HepG2 (cell line): ENCODE measurements around the gene IRF7. TPM values are rescaled to one million over a fixed set of nuclear protein-coding genes. Genes with fewer than 3 reads are reported as not detected.

Experiments
- ATAC-seq: fragments of 200-7000 bp; cut with Tn5 transposase; 3 replicates; pipeline ENCODE4 v1.9.1; 2020; ENCODE audit warnings: mild to moderate bottlenecking, moderate library complexity
- BruUV-seq: library from RNA; stranded (reverse); fragments of 400-500 nt; replicated peaks from 2 replicates; lab custom pipeline; 2021; lab: Mats Ljungman, UMichigan
- CTCF ChIA-PET: fragments of 300-600 bp; formaldehyde crosslinking; extraction: SDS; loops from one replicate; lab custom pipeline; 2021; ENCODE audit warnings: low total read pairs, inconsistent platforms, low intra/inter-chr PET ratio; lab: Yijun Ruan, JAX
- POLR2A ChIA-PET: fragments of 350-600 bp; sonication (Branson Sonifier 250); formaldehyde crosslinking; loops from one replicate; lab custom pipeline; 2020; ENCODE audit warnings: antibody characterized with exemption, inconsistent platforms; lab: Yijun Ruan, JAX
- DNase-seq: peaks from one replicate; pipeline ENCODE4 v3.0.0-alpha.2; 2015; ENCODE audit warnings: low spot score
- FAIRE-seq: peaks from 3 replicates; lab custom pipeline; 2011; peaks lifted over from hg19 to GRCh38; lab: Jason Lieb, UNC
- H2AFZ ChIP-seq: one replicate; pipeline ENCODE4 v1.6.1; 2011; ENCODE audit warnings: low read length, inconsistent platforms
- H3K27ac ChIP-seq: fragments of 300-600 bp; 3 replicates; pipeline ENCODE4 v1.8.0; 2011; ENCODE audit warnings: mixed run types, mild to moderate bottlenecking, mixed read lengths, low read length, inconsistent platforms; ENCODE audit not compliant: insufficient read depth; ENCODE audit errors: extremely low read length
- H3K27me3 ChIP-seq, 2 experiments: fragments of 200-600 bp in 1 of 2; 2 replicates in 1 of 2; 3 replicates in 1 of 2; pipeline versions ENCODE4 v1.6.0 to v1.8.0; 2011; ENCODE audit warnings: low read length in 2 of 2, mild to moderate bottlenecking in 2 of 2, moderate library complexity in 2 of 2, inconsistent platforms in 1 of 2; ENCODE audit not compliant: insufficient read depth in 2 of 2, control insufficient read depth in 1 of 2
- H3K36me3 ChIP-seq, 2 experiments: fragments of 200-600 bp in 1 of 2; replicated peaks in 1 of 2; 2 replicates in 1 of 2; 3 replicates in 1 of 2; pipeline versions ENCODE4 v1.5.1 to v1.8.0; 2011; ENCODE audit warnings: low read length in 2 of 2, inconsistent platforms in 1 of 2; ENCODE audit not compliant: insufficient read depth in 2 of 2, control insufficient read depth in 1 of 2
- H3K4me1 ChIP-seq: 2 replicates; pipeline ENCODE4 v1.5.1; 2012; ENCODE audit warnings: low read length, inconsistent platforms; ENCODE audit not compliant: insufficient read depth
- H3K4me2 ChIP-seq: 2 replicates; pipeline ENCODE4 v1.6.0; 2011; ENCODE audit warnings: low read depth, low read length, inconsistent platforms
- H3K4me3 ChIP-seq, 3 experiments: fragments of 200-600 bp in 1 of 3; sonication (generic), shearing (Covaris generic) in 1 of 3; replicated peaks in 1 of 3; 2 replicates each; pipeline ENCODE4 v1.5.1; 2011 to 2016; ENCODE audit warnings: low read length in 3 of 3, inconsistent platforms in 2 of 3, low read depth in 2 of 3, mild to moderate bottlenecking in 2 of 3, control low read depth in 1 of 3, mixed read lengths in 1 of 3; ENCODE audit not compliant: insufficient read depth in 1 of 3
- H3K79me2 ChIP-seq: one replicate; pipeline ENCODE4 v1.6.1; 2011; ENCODE audit warnings: low read length, inconsistent platforms; ENCODE audit not compliant: insufficient read depth
- H3K9ac ChIP-seq: 2 replicates; pipeline ENCODE4 v1.6.0; 2011; ENCODE audit warnings: mild to moderate bottlenecking, low read depth, low read length, inconsistent platforms; ENCODE audit not compliant: insufficient read depth
- H3K9me3 ChIP-seq: 2 replicates; pipeline ENCODE4 v1.5.1; 2012; ENCODE audit warnings: mild to moderate bottlenecking, low read length
- H4K20me1 ChIP-seq: 2 replicates; pipeline ENCODE4 v1.6.0; 2011; ENCODE audit warnings: inconsistent platforms, mild to moderate bottlenecking, low read length, moderate library complexity; ENCODE audit not compliant: insufficient read depth
- AGO2 ChIP-seq: fragments of 200-400 bp; formaldehyde crosslinking; optimal IDR thresholded peaks from 2 replicates; pipeline ENCODE3; 2017; ENCODE audit warnings: mild to moderate bottlenecking, low read depth, low read length, moderate library complexity
- AKAP8 ChIP-seq: sonication (generic); formaldehyde crosslinking; IDR thresholded peaks from 2 replicates; pipeline ENCODE4 v1.5.1; 2020; ENCODE audit warnings: mild to moderate bottlenecking, missing genetic modification reagents
- ATF1 ChIP-seq: IDR thresholded peaks from 2 replicates; pipeline ENCODE4 v1.6.1; 2016; ENCODE audit warnings: mild to moderate bottlenecking, control low read depth
- CBX5 ChIP-seq: sonication (generic); formaldehyde crosslinking; IDR thresholded peaks from 2 replicates; pipeline ENCODE4 v1.4.0; 2020; ENCODE audit warnings: missing genetic modification reagents, borderline replicate concordance
- HDAC1 ChIP-seq: sonication (generic); formaldehyde crosslinking; IDR thresholded peaks from 2 replicates; pipeline ENCODE4 v1.5.1; 2020; ENCODE audit warnings: mild to moderate bottlenecking, missing genetic modification reagents
- ZBTB38 ChIP-seq: sonication (generic); formaldehyde crosslinking; IDR thresholded peaks from 2 replicates; pipeline ENCODE4 v1.5.1; 2020; ENCODE audit warnings: mild to moderate bottlenecking, missing genetic modification reagents
- ZHX1 ChIP-seq: sonication (generic); formaldehyde crosslinking; IDR thresholded peaks from 2 replicates; pipeline ENCODE4 v1.8.1; 2022; ENCODE audit warnings: low read depth, mild to moderate bottlenecking, missing genetic modification reagents
- ZNF441 ChIP-seq: sonication (generic); formaldehyde crosslinking; IDR thresholded peaks from 2 replicates; pipeline ENCODE4 v1.7.0; 2021; ENCODE audit warnings: missing genetic modification reagents, borderline replicate concordance
- ZNF446 ChIP-seq: sonication (generic); formaldehyde crosslinking; IDR thresholded peaks from 2 replicates; pipeline ENCODE4 v1.5.0; 2020; ENCODE audit warnings: mild to moderate bottlenecking, missing genetic modification reagents
- WGBS: methylation state at CpG from one replicate; pipeline ENCODE4 v1.1.6; 2017; ENCODE audit warnings: low lambda C conversion rate; 5-methylcytosine and 5-hydroxymethylcytosine counted together
- in situ Hi-C: cut with HindIII; loops from 2 replicates; pipeline ENCODE4 v1.10.0; 2017; ENCODE audit warnings: low pct_unique_long_range_greater_than_20kb; ENCODE audit not compliant: extremely low pct_ligation_motif_present
- intact Hi-C: fragments of 100-400 bp; cut with micrococcal nuclease; formaldehyde crosslinking; loops from one replicate; pipeline ENCODE4 v1.10.0; 2022; ENCODE audit not compliant: unreplicated experiment
- polyA plus RNA-seq, 8 experiments: library from polyadenylated mRNA; depleted of rRNA in 3 of 8; stranded (reverse) in 7 of 8; unstranded in 1 of 8; fragments of >200 nt; fragmentation: Illumina TruSeq in 4 of 8; extraction: Trizol in 4 of 8; gene quantifications; 2 replicates each; pipeline versions ENCODE4 v1.2.1 to v1.2.3, GENCODE V29; 2011 to 2016; ENCODE audit warnings: low read depth in 4 of 8, missing spikeins in 1 of 8, mixed read lengths in 1 of 8; ENCODE audit not compliant: insufficient read depth in 1 of 8
- total RNA-seq, 5 experiments: library from RNA; depleted of rRNA; stranded (reverse); fragments of >200 nt; fragmentation: Illumina TruSeq; extraction: Trizol; gene quantifications; 2 replicates each; pipeline ENCODE4 v1.2.3, GENCODE V29; 2016; ENCODE audit warnings: low read depth in 1 of 5

Gene IRF7
- total and polyA plus RNA-seq, 2 of the 13 experiments (the other 11 are each of a cell fraction or from before 2014, with no cell fraction given), result not detected

GRCh38 chr11:623999-624704, 8.4 kb upstream of the IRF7 start (continued):
- TF ChIP-seq ZHX1 (CRISPR knock-in tag) (0 out of 2 replicates have a peak, but pooled peaks have one; percentile 12), HDAC1 (0 out of 2 replicates have a peak, but pooled peaks have one; percentile 0), ZNF441 (CRISPR knock-in tag) (no peak), ATF1 (CRISPR knock-in tag) (no peak), ZBTB38 (0 out of 2 replicates have a peak, but pooled peaks have one; percentile 8), ZNF446 (CRISPR knock-in tag) (no peak)

- Histone ChIP-seq H3K4me3 (no peak overlapping the region), H3K4me1 (peaks cover 31% of the 10 kb centered on the region), H3K27me3 (no peaks in the 10 kb centered on the region), H3K9me3 (no peaks in the 10 kb centered on the region), H3K36me3 (0 out of 5 replicates have a peak, but pooled peaks cover 0 to 4% of the 10 kb centered on the region in 2 experiments), H3K27ac (no peak overlapping the region), H3K4me2 (no peak overlapping the region), H3K79me2 (no peaks in the 10 kb centered on the region), H2AFZ (no peak overlapping the region), H4K20me1 (peaks cover 14% of the 10 kb centered on the region; the same call in 1 of the 2 replicates), H3K9ac (no peak overlapping the region)
- ATAC-seq (no peak), DNase-seq (no peak), FAIRE-seq (no peak)
- peak; percentile 18; the same call in 1 of the 2 replicates for TF ChIP-seq AKAP8 (CRISPR knock-in tag)
- peak; percentile 50 for TF ChIP-seq AGO2
- TF ChIP-seq CBX5 (CRISPR knock-in tag), result no peak
- BruUV-seq, result no TSS peak
- ChIA-PET POLR2A (interaction anchor here (0.9 kb wide), 1 partner anchor 10 kb away, joined by 3 read pairs; no protein-coding TSS in a partner anchor), CTCF (no interaction called here)
- in situ Hi-C loops (loop anchor here (10.0 kb wide), 1 partner anchor 69 kb away; no protein-coding TSS in a partner anchor), intact Hi-C loops (no loop called here)
- WGBS, result 94% methylated on average over 14 of the region's 15 CpGs
These were observed 7.7 kb upstream of the IRF7 start for GRCh38 chr11:623349-623869.
